ENCODE results near the gene LPP.

LPP gene

DNA sequence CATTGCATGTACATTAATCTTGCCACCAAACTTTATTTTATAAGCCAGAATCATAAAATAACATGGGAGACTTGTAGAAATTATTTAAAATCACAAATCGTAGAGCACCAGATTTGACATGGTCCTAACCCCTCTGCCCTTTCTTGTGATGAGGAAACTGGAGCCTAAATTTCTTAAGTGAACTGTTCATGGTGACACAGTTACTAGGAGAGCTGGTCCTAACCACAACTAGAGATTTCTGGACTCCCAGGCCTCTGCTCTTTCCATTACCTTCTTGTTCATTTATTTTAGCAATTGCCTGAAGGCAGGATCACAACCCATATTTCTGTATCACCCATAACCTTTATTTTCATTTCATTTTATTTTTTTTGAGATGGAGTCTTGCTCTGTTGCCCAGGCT, 352.5 kb downstream of the LPP start:
- Histone ChIP-seq H3K4me2 (ENCODE audit: low read length) (no peak overlapping the region), H3K36me3 (ENCODE audit: insufficient read depth, low read length) (no peaks in the 10 kb centered on the region; the same call in 1 of the 2 replicates), H3K79me2 (ENCODE audit: insufficient read depth, low read length) (no peaks in the 10 kb centered on the region), H3K4me3 (ENCODE audit: low read depth, low read length, poor library complexity, severe bottlenecking) (no peak overlapping the region), H3F3A (ENCODE audit: insufficient read depth, low read length) (no peaks in the 10 kb centered on the region), H4K20me1 (ENCODE audit: insufficient read depth, low read length) (no peaks in the 10 kb centered on the region), H2AFZ (ENCODE audit: low read length) (no peak overlapping the region), H3K27ac (ENCODE audit: low read depth, low read length, poor library complexity, severe bottlenecking) (no peak overlapping the region), H3K27me3 (ENCODE audit: insufficient read depth, low read length) (no peaks in the 10 kb centered on the region), H3K4me1 (ENCODE audit: insufficient read depth, low read length, severe bottlenecking) (peaks cover 18% of the 10 kb centered on the region), H3K9ac (ENCODE audit: low read length) (no peak overlapping the region), H3K9me2 (ENCODE audit: low read depth, low read length) (no peaks in the 10 kb centered on the region), H3K9me3 (ENCODE audit: low read length) (peaks cover 12% of the 10 kb centered on the region; the same call in 1 of the 2 replicates)
- TF ChIP-seq, protein P1, sequence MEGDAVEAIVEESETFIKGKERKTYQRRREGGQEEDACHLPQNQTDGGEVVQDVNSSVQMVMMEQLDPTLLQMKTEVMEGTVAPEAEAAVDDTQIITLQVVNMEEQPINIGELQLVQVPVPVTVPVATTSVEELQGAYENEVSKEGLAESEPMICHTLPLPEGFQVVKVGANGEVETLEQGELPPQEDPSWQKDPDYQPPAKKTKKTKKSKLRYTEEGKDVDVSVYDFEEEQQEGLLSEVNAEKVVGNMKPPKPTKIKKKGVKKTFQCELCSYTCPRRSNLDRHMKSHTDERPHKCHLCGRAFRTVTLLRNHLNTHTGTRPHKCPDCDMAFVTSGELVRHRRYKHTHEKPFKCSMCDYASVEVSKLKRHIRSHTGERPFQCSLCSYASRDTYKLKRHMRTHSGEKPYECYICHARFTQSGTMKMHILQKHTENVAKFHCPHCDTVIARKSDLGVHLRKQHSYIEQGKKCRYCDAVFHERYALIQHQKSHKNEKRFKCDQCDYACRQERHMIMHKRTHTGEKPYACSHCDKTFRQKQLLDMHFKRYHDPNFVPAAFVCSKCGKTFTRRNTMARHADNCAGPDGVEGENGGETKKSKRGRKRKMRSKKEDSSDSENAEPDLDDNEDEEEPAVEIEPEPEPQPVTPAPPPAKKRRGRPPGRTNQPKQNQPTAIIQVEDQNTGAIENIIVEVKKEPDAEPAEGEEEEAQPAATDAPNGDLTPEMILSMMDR (IDR thresholded peaks at IDR 0.05; ENCODE audit: low read length), result no peak

DNA sequence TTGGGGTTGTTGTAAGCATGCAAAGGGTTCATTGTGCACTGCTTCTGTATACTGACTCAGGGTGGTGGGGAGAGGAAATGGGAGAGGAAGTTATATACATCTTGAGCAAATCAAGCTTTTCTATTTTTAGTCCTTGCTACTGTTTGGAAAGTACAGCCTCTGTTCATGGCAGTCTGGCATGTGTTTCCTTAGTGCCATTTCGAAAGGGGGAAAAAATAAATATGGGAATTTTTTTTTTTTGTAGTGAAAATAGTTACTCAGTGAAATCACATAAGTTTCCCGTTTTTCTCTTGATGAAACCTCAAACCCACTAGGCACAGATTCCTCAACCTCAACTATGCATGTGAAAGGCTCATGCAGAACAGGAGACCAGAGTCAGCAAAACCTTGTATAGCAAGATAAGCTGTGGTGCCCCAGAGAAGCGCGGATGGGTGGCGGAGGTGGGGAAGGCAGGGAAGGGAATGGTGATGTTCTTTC, 353.3 kb downstream of the LPP start:
- Histone ChIP-seq H3K9me3 (ENCODE audit: low read length) (peaks cover 11% of the 10 kb centered on the region; the same call in 1 of the 2 replicates), H2AFZ (ENCODE audit: low read length) (no peak overlapping the region), H3K27me3 (ENCODE audit: insufficient read depth, low read length) (no peaks in the 10 kb centered on the region), H4K20me1 (ENCODE audit: insufficient read depth, low read length) (no peaks in the 10 kb centered on the region), H3K4me3 (ENCODE audit: low read depth, low read length, poor library complexity, severe bottlenecking) (no peak overlapping the region), H3K79me2 (ENCODE audit: insufficient read depth, low read length) (no peaks in the 10 kb centered on the region), H3K27ac (ENCODE audit: low read depth, low read length, poor library complexity, severe bottlenecking) (no peak overlapping the region), H3K36me3 (ENCODE audit: insufficient read depth, low read length) (no peaks in the 10 kb centered on the region; the same call in 1 of the 2 replicates), H3F3A (ENCODE audit: insufficient read depth, low read length) (no peaks in the 10 kb centered on the region), H3K4me2 (ENCODE audit: low read length) (no peak overlapping the region), H3K4me1 (ENCODE audit: insufficient read depth, low read length, severe bottlenecking) (peaks cover 18% of the 10 kb centered on the region), H3K9ac (ENCODE audit: low read length) (no peak overlapping the region), H3K9me2 (ENCODE audit: low read depth, low read length) (no peaks in the 10 kb centered on the region)
- TF ChIP-seq EZH2 (IDR thresholded peaks at IDR 0.05; ENCODE audit: borderline replicate concordance, low read length), result no peak
- TF ChIP-seq, protein P1 (IDR thresholded peaks at IDR 0.05; ENCODE audit: low read length), result no peak

DNA sequence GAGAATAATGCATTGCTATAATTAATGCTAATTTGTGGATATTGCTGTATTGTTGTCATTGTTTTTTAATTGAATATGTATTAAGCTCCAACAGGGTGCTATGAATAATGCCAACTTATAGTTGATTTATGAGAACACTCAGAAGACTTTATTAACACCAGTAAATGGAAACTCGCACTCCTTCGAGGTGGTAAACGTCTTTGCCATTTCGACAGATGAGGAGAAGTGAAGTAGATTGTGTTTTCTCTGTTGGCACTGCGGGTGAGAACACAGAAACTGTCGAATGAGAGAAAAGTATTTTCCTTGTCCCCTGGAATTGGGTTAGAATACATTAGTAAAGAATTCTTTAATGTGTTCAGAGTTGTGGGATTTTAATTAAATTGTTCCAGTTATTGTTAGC, 354.5 kb downstream of the LPP start:
- Histone ChIP-seq H4K20me1 (ENCODE audit: insufficient read depth, low read length) (no peaks in the 10 kb centered on the region), H3K9me3 (ENCODE audit: low read length) (peaks cover 8% of the 10 kb centered on the region; the same call in 1 of the 2 replicates), H3K4me1 (ENCODE audit: insufficient read depth, low read length, severe bottlenecking) (peaks cover 18% of the 10 kb centered on the region), H3K9ac (ENCODE audit: low read length) (no peak overlapping the region), H3K27ac (ENCODE audit: low read depth, low read length, poor library complexity, severe bottlenecking) (no peak overlapping the region), H3F3A (ENCODE audit: insufficient read depth, low read length) (no peaks in the 10 kb centered on the region), H3K79me2 (ENCODE audit: insufficient read depth, low read length) (no peaks in the 10 kb centered on the region), H3K36me3 (ENCODE audit: insufficient read depth, low read length) (no peaks in the 10 kb centered on the region; the same call in 1 of the 2 replicates), H3K9me2 (ENCODE audit: low read depth, low read length) (no peaks in the 10 kb centered on the region), H3K4me3 (ENCODE audit: low read depth, low read length, poor library complexity, severe bottlenecking) (no peak overlapping the region), H3K4me2 (ENCODE audit: low read length) (no peak overlapping the region), H2AFZ (ENCODE audit: low read length) (no peak overlapping the region), H3K27me3 (ENCODE audit: insufficient read depth, low read length) (no peaks in the 10 kb centered on the region)
- TF ChIP-seq, protein P1 (IDR thresholded peaks at IDR 0.05; ENCODE audit: low read length), result no peak
- TF ChIP-seq EZH2 (IDR thresholded peaks at IDR 0.05; ENCODE audit: borderline replicate concordance, low read length), result no peak
